NB4 (cell line): ENCODE measurements around the gene RELT.

Experiments used
- CTCF ChIP-seq: IDR thresholded peaks from one replicate; pipeline ENCODE4 v1.5.1; 2012; ENCODE audit warnings: low read depth, low read length
- MAX ChIP-seq: IDR thresholded peaks from 2 replicates; pipeline ENCODE4 v1.6.1; 2011; ENCODE audit warnings: low read depth, low read length

- no peak for TF ChIP-seq CTCF
- TF ChIP-seq MAX, result no peak
These were observed 33.6 kb upstream of the RELT start for GRCh38 chr11:73342633-73343032.
